CD14-positive monocyte (primary cell): ENCODE measurements around the gene C11orf98. TPM values are rescaled to one million over a fixed set of nuclear protein-coding genes. Genes with fewer than 3 reads are reported as not detected.

Experiments
- DNase-seq, 3 donors: peaks; one replicate each; pipeline ENCODE4 v3.0.0-alpha.2; 2011 to 2022
- H2AFZ ChIP-seq: 2 replicates; pipeline ENCODE4 v1.6.0; 2012; ENCODE audit warnings: mild to moderate bottlenecking, low read depth, low read length, inconsistent platforms; ENCODE audit not compliant: insufficient read depth, poor library complexity, severe bottlenecking
- H3K27ac ChIP-seq, 2 donors: 1 replicate in 1 of 2; 2 replicates in 1 of 2; pipeline ENCODE4 v1.5.1; 2012 to 2013; ENCODE audit warnings: low read length in 2 of 2, control low read depth in 1 of 2, inconsistent platforms in 1 of 2, low read depth in 1 of 2, mild to moderate bottlenecking in 1 of 2
- H3K27me3 ChIP-seq, 2 donors: one replicate each; pipeline versions ENCODE4 v1.6.0 to v1.6.1; 2011 to 2013; ENCODE audit warnings: low read length in 2 of 2; ENCODE audit not compliant: control insufficient read depth in 2 of 2, insufficient read depth in 2 of 2
- H3K36me3 ChIP-seq, 2 donors: replicated peaks in 1 of 2; 1 replicate in 1 of 2; 2 replicates in 1 of 2; pipeline versions ENCODE4 v1.5.1 to v1.6.1; 2012 to 2013; ENCODE audit warnings: low read length in 2 of 2, control low read depth in 1 of 2, inconsistent platforms in 1 of 2, mild to moderate bottlenecking in 1 of 2; ENCODE audit not compliant: insufficient read depth in 2 of 2, control insufficient read depth in 1 of 2
- H3K4me1 ChIP-seq, 2 donors: 1 replicate in 1 of 2; 2 replicates in 1 of 2; pipeline versions ENCODE4 v1.5.1 to v1.6.1; 2012 to 2013; ENCODE audit warnings: low read length in 2 of 2, control low read depth in 1 of 2, inconsistent platforms in 1 of 2, mild to moderate bottlenecking in 1 of 2, moderate library complexity in 1 of 2; ENCODE audit not compliant: insufficient read depth in 2 of 2, control insufficient read depth in 1 of 2
- H3K4me2 ChIP-seq: replicated peaks from 2 replicates; pipeline ENCODE3; 2012; ENCODE audit warnings: low read length, moderate library complexity, mild to moderate bottlenecking; ENCODE audit not compliant: poor library complexity, severe bottlenecking; ENCODE audit errors: extremely low read depth
- H3K4me3 ChIP-seq, 3 experiments: fragments of 200-600 bp in 1 of 3; sonication (generic) in 1 of 3; replicated peaks in 1 of 3; 1 replicate in 2 of 3; 2 replicates in 1 of 3; pipeline ENCODE4 v1.5.1; 2011 to 2013; ENCODE audit warnings: low read length in 3 of 3, mild to moderate bottlenecking in 3 of 3, control low read depth in 2 of 3, low read depth in 2 of 3, inconsistent platforms in 1 of 3, moderate library complexity in 1 of 3
- H3K79me2 ChIP-seq: 2 replicates; pipeline ENCODE4 v1.6.0; 2012; ENCODE audit warnings: mild to moderate bottlenecking, control low read depth, inconsistent platforms, low read length, moderate library complexity; ENCODE audit not compliant: insufficient read depth
- H3K9ac ChIP-seq: 2 replicates; pipeline ENCODE4 v1.6.0; 2017; ENCODE audit warnings: low read length, mild to moderate bottlenecking; ENCODE audit not compliant: insufficient read depth, poor library complexity, severe bottlenecking
- H3K9me3 ChIP-seq, 2 donors: replicated peaks in 1 of 2; 1 replicate in 1 of 2; 2 replicates in 1 of 2; pipeline versions ENCODE4 v1.5.1 to v1.6.1; 2012 to 2013; ENCODE audit warnings: low read length in 2 of 2, control low read depth in 1 of 2; ENCODE audit not compliant: control insufficient read depth in 1 of 2, insufficient read depth in 1 of 2
- H4K20me1 ChIP-seq: 2 replicates; pipeline ENCODE4 v1.6.0; 2012; ENCODE audit warnings: mild to moderate bottlenecking, low read length, control low read depth, moderate library complexity; ENCODE audit not compliant: insufficient read depth
- H3K27ac Mint-ChIP-seq, 7 donors: one replicate each; pipeline ENCODE4 v1.8.0; 2020; ENCODE audit warnings: mild to moderate bottlenecking in 7 of 7, mixed read lengths in 7 of 7, moderate library complexity in 6 of 7, inconsistent platforms in 2 of 7
- H3K27me3 Mint-ChIP-seq, 3 donors: one replicate each; pipeline ENCODE4 v1.8.0; 2021 to 2022; ENCODE audit warnings: low read depth in 3 of 3, mild to moderate bottlenecking in 3 of 3, mixed read lengths in 3 of 3, moderate library complexity in 3 of 3, inconsistent platforms in 1 of 3
- H3K36me3 Mint-ChIP-seq, 2 donors: one replicate each; pipeline ENCODE4 v1.8.0; 2020; ENCODE audit warnings: mixed read lengths in 2 of 2, inconsistent platforms in 1 of 2, mild to moderate bottlenecking in 1 of 2
- H3K4me1 Mint-ChIP-seq: one replicate; pipeline ENCODE4 v1.8.0; 2020; ENCODE audit warnings: mild to moderate bottlenecking, mixed read lengths
- H3K4me3 Mint-ChIP-seq, 2 donors: one replicate each; pipeline ENCODE4 v1.8.0; 2020; ENCODE audit warnings: mild to moderate bottlenecking in 2 of 2, mixed read lengths in 2 of 2, moderate library complexity in 1 of 2
- H3K9me3 Mint-ChIP-seq, 7 donors: one replicate each; pipeline ENCODE4 v1.8.0; 2020 to 2022; ENCODE audit warnings: mixed read lengths in 7 of 7, mild to moderate bottlenecking in 6 of 7, moderate library complexity in 6 of 7, inconsistent platforms in 2 of 7
- CTCF ChIP-seq: fragments of 200-600 bp; IDR thresholded peaks from one replicate; pipeline ENCODE4 v1.8.0; 2022; ENCODE audit warnings: antibody characterized with exemption, mild to moderate bottlenecking
- WGBS: methylation state at CpG from one replicate; pipeline ENCODE4 v1.1.5; 2013; ENCODE audit warnings: missing lambda C conversion rate; ENCODE audit not compliant: insufficient coverage; 5-methylcytosine and 5-hydroxymethylcytosine counted together
- intact Hi-C, 2 donors: fragments of 100-400 bp; cut with micrococcal nuclease; formaldehyde crosslinking; loops; one replicate each; pipeline versions ENCODE4 v1.15.0 to v1.15.1; 2023
- polyA plus RNA-seq, 3 donors: library from polyadenylated mRNA; depleted of rRNA in 1 of 3; unstranded in 2 of 3; stranded (reverse) in 1 of 3; fragments of 300-500 nt in 2 of 3; fragments of >200 nt in 1 of 3; fragmentation: Illumina TruSeq in 2 of 3; gene quantifications; 1 replicate in 2 of 3; 2 replicates in 1 of 3; pipeline ENCODE4 v1.2.3, GENCODE V29; 2012 to 2021

Gene C11orf98
- polyA plus RNA-seq, 3 donors: 25.9 to 78.2 (median 74.6) TPM

- H2AFZ ChIP-seq: peak within 1 kb of the TSS; percentile 98
Measured at GRCh38 chr11:62707277-62707861, 42.4 kb upstream of the C11orf98 start, which contains the start of the genes BSCL2 and GNG3. Gene BSCL2, minus strand, starts transcription at chr11:62707424. Its CDS starts 229 bp downstream, at chr11:62707195. Gene GNG3, plus strand, starts transcription at chr11:62707676. Its CDS starts 620 bp downstream, at chr11:62708296.

GRCh38 chr11:62706850-62707247, 41.8 kb upstream of the C11orf98 start:
- H3K27ac ChIP-seq: peak overlapping the region; percentile 28 to 29

More at GRCh38 chr11:62707277-62707861, 42.4 kb upstream of the C11orf98 start, which contains the start of the genes BSCL2 and GNG3:
- Histone ChIP-seq H4K20me1 (no peaks in the 10 kb centered on the region), H3K9ac (no peak within 1 kb of the TSS), H3K4me3 (peak within 1 kb of the TSS; percentile 17 to 91 (median 42)), H3K4me2 (peak within 1 kb of the TSS; percentile 96), H3K27me3 (no peaks in the 10 kb centered on the region), H3K4me1 (peaks cover 60 to 77% of the 10 kb centered on the region in 2 donors), H3K36me3 (peaks cover 15 to 19% of the 10 kb centered on the region in 2 donors), H3K9me3 (no peaks in the 10 kb centered on the region), H3K27ac (peak within 1 kb of the TSS; percentile 29 to 97), H3K79me2 (peaks cover 13% of the 10 kb centered on the region)
- peak within 1 kb of the TSS; percentile 31 to 99 (median 78) for H3K27ac Mint-ChIP-seq
- peak within 1 kb of the TSS; percentile 82 to 87 for H3K4me3 Mint-ChIP-seq
- DNase-seq: no peak
- no peaks in the 10 kb centered on the region for H3K27me3 Mint-ChIP-seq
- TF ChIP-seq CTCF: no peak
- H3K4me1 Mint-ChIP-seq: peaks cover 52% of the 10 kb centered on the region
- WGBS: 92% methylated on average over 9 of the region's 10 CpGs
- peaks cover 10 to 20% of the 10 kb centered on the region in 2 donors for H3K36me3 Mint-ChIP-seq
- H3K9me3 Mint-ChIP-seq: no peaks in the 10 kb centered on the region
- intact Hi-C loops: loop anchor here (5.0 to 10.0 kb wide), 2 partner anchors 55 to 113 kb away; partner anchors contain the start of genes TUT1 (in 2 of the 2) and INTS5 (in 1 of the 2)

More at GRCh38 chr11:62706850-62707247, 41.8 kb upstream of the C11orf98 start:
- peak overlapping the region; percentile 96 for H2AFZ ChIP-seq
- Mint-ChIP-seq H3K27me3 (no peaks in the 10 kb centered on the region), H3K9me3 (peaks cover 0 to 3% (median 0%) of the 10 kb centered on the region in 7 donors), H3K27ac (peak overlapping the region in 6 of 7 donors; percentile 7 to 92 (median 81)), H3K4me3 (peak overlapping the region; percentile 72 to 82), H3K4me1 (peaks cover 57% of the 10 kb centered on the region), H3K36me3 (peaks cover 8 to 20% of the 10 kb centered on the region in 2 donors)
- peaks cover 10% of the 10 kb centered on the region for H3K79me2 ChIP-seq
- H3K4me2 ChIP-seq: peak overlapping the region; percentile 93
- DNase-seq: no peak
- no peak for TF ChIP-seq CTCF
- H3K4me3 ChIP-seq: peak overlapping the region in 2 of 3 experiments; percentile 42 to 91
- H3K36me3 ChIP-seq: peaks cover 11 to 15% of the 10 kb centered on the region in 2 donors
- intact Hi-C loops: loop anchor here (5.0 to 10.0 kb wide), 2 partner anchors 55 to 112 kb away; partner anchors contain the start of genes TUT1 (in 2 of the 2) and INTS5 (in 1 of the 2)
- H3K4me1 ChIP-seq: peaks cover 66 to 82% of the 10 kb centered on the region in 2 donors
- no peak overlapping the region for H3K9ac ChIP-seq
- H4K20me1 ChIP-seq: no peaks in the 10 kb centered on the region
- no peaks in the 10 kb centered on the region for H3K27me3 ChIP-seq
- H3K9me3 ChIP-seq: no peaks in the 10 kb centered on the region
- 93% methylated on average over 7 of the region's 8 CpGs for WGBS
